Renal pelvis (tissue), 4 donors: ENCODE data around the gene CHMP6. TPM values are rescaled to one million over a fixed set of nuclear protein-coding genes. Genes with fewer than 3 reads are reported as not detected.
A peak's percentile ranks its signal among the peaks of the same experiment; 100 is the strongest.
"Not testable (repeated sequence)": the region's sequence is repeated elsewhere in the genome, so short reads cannot be mapped to it uniquely, and the experiment has no call there.

Source experiments
- DNase-seq: peaks from one replicate; pipeline ENCODE4 v3.0.0-alpha.2; 2013
- polyA plus RNA-seq, 3 donors: library from polyadenylated mRNA; unstranded; fragments of 120-200 nt; gene quantifications; one replicate each; pipeline ENCODE4 v1.2.1, GENCODE V29; 2013; ENCODE audit not compliant: insufficient read length in 3 of 3

Gene CHMP6
- polyA plus RNA-seq, 3 donors = 24.8 to 30.7 (median 26.4) TPM

GRCh38 chr17:81027038-81027437 lies 35.4 kb downstream of the CHMP6 start:
- no peak for DNase-seq

- DNase-seq = no peak
These were observed 36.2 kb downstream of the CHMP6 start for GRCh38 chr17:81027591-81028505.

GRCh38 chr17:81028506-81028858 lies 36.8 kb downstream of the CHMP6 start:
- no peak for DNase-seq

- DNase-seq = no peak
These were observed 38.2 kb downstream of the CHMP6 start for GRCh38 chr17:81029859-81030258.

- DNase-seq = not testable (repeated sequence)
These were observed 38.7 kb downstream of the CHMP6 start for GRCh38 chr17:81030312-81030711.

- DNase-seq = no peak
These were observed 39.3 kb downstream of the CHMP6 start for GRCh38 chr17:81030741-81031565.

GRCh38 chr17:81031566-81032550 lies 40.2 kb downstream of the CHMP6 start:
- DNase-seq = no peak

- DNase-seq = no peak
These were observed 41.2 kb downstream of the CHMP6 start for GRCh38 chr17:81032641-81033480.

- DNase-seq = no peak
These were observed 42.0 kb downstream of the CHMP6 start for GRCh38 chr17:81033535-81034167.

- DNase-seq = no peak
These were observed 42.6 kb downstream of the CHMP6 start for GRCh38 chr17:81034168-81034777.

GRCh38 chr17:81034779-81035520 lies 43.3 kb downstream of the CHMP6 start, which contains the start of gene BAIAP2:
BAIAP2 (plus strand) TSS chr17:81035151; CDS start chr17:81035255, 104 bp downstream.
- peak; percentile 94 for DNase-seq

GRCh38 chr17:81035521-81036196 lies 44.0 kb downstream of the CHMP6 start:
- DNase-seq = no peak

GRCh38 chr17:81036197-81036941 lies 44.7 kb downstream of the CHMP6 start:
- DNase-seq = no peak

GRCh38 chr17:81037026-81037797 lies 45.6 kb downstream of the CHMP6 start:
- DNase-seq = no peak

- DNase-seq = no peak
These were observed 46.4 kb downstream of the CHMP6 start for GRCh38 chr17:81037798-81038733.
